Lung (tissue), 12 donors: ENCODE measurements around the gene IGF2R. TPM values are rescaled to one million over a fixed set of nuclear protein-coding genes. Genes with fewer than 3 reads are reported as not detected.

Source experiments
- ATAC-seq: fragments of 200-7000 bp; cut with Tn5 transposase; one replicate; pipeline ENCODE4 v1.9.1; 2020; ENCODE audit warnings: moderate number of reproducible peaks; ENCODE audit not compliant: insufficient read depth, low FRiP score
- DNase-seq, 3 donors: peaks; one replicate each; pipeline ENCODE4 v3.0.0-alpha.2; 2013 to 2017
- H3K27ac ChIP-seq, 2 donors: one replicate each; pipeline ENCODE4 v1.5.1; 2013; ENCODE audit warnings: mild to moderate bottlenecking in 2 of 2, moderate library complexity in 2 of 2, control low read depth in 1 of 2, inconsistent platforms in 1 of 2, low read depth in 1 of 2, low read length in 1 of 2
- H3K27me3 ChIP-seq, 3 donors: one replicate each; pipeline ENCODE4 v1.5.1; 2013; ENCODE audit warnings: low read length in 2 of 3; ENCODE audit not compliant: control insufficient read depth in 3 of 3, insufficient read depth in 3 of 3
- H3K36me3 ChIP-seq, 4 donors: one replicate each; pipeline ENCODE4 v1.5.1; 2013; ENCODE audit warnings: low read length in 4 of 4, mild to moderate bottlenecking in 1 of 4, moderate library complexity in 1 of 4; ENCODE audit not compliant: control insufficient read depth in 4 of 4, insufficient read depth in 4 of 4
- H3K4me1 ChIP-seq, 5 donors: one replicate each; pipeline ENCODE4 v1.5.1; 2013; ENCODE audit warnings: low read length in 5 of 5, mild to moderate bottlenecking in 2 of 5, moderate library complexity in 1 of 5; ENCODE audit not compliant: control insufficient read depth in 5 of 5, insufficient read depth in 5 of 5
- H3K4me3 ChIP-seq: one replicate; pipeline ENCODE4 v1.5.1; 2013; ENCODE audit warnings: mild to moderate bottlenecking, control low read depth, moderate library complexity
- H3K9ac ChIP-seq, 2 donors: one replicate each; pipeline ENCODE4 v1.5.1; 2013; ENCODE audit warnings: low read length in 2 of 2, control low read depth in 1 of 2; ENCODE audit not compliant: insufficient read depth in 1 of 2
- H3K9me3 ChIP-seq, 4 donors: one replicate each; pipeline ENCODE4 v1.5.1; 2013; ENCODE audit warnings: low read length in 3 of 4, mild to moderate bottlenecking in 1 of 4, moderate library complexity in 1 of 4; ENCODE audit not compliant: control insufficient read depth in 4 of 4, insufficient read depth in 3 of 4
- WGBS, 2 donors: extraction: QIAGEN DNeasy Blood & Tissue Kit; methylation state at CpG; one replicate each; pipeline ENCODE4 v1.1.7; 2013; 5-methylcytosine and 5-hydroxymethylcytosine counted together
- polyA plus RNA-seq, 2 donors: library from polyadenylated mRNA; stranded (reverse); fragments of 200-250 nt; gene quantifications; one replicate each; pipeline ENCODE4 v1.2.1, GENCODE V29; 2013
- total RNA-seq, 2 donors: library from RNA; depleted of rRNA in 1 of 2; stranded (reverse); fragments of >200 nt in 1 of 2; gene quantifications; one replicate each; pipeline ENCODE4 v1.2.1, GENCODE V29; 2014 to 2021
- TF ChIP-seq, protein P1 (sequence below): IDR thresholded peaks from 2 replicates; pipeline ENCODE4 v1.5.1; 2012; ENCODE audit warnings: mild to moderate bottlenecking; ENCODE audit errors: control extremely low read depth, extremely low read depth
- donor health status: control.
- donor health status: control.
- donor health status: Bipolar disorder and iron deficiency.
- donor health status: healthy.
- donor health status: DM: yes; HTN: yes; CAD: no.

The IGF2R gene
- total and polyA plus RNA-seq, 4 donors, result 30.0 to 125 (median 92.6) TPM

DNA sequence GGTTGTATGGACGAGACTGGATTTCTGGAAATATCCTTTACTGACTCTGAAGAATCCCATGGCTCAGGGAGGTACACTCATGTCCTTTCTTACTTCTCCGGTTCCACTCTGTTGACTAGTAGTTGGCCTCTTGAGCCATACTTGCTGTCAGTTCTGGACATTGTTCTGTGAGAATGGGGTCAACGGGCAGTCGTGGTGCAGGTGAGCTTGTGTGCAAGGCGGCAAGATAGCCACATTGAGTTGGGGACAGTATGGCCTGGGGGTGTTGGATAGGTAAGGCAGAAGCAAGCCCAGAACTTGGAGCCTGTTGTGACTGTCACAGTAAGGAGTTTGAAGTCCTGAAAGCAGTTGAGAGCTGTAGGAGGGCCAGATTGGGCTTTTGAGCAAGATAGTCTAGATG, 139.2 kb downstream of the IGF2R start:
- 99% methylated on average over 5 of the region's 5 CpGs for WGBS, 2 donors
- no peaks in the 10 kb centered on the region for H3K4me1 ChIP-seq

DNA sequence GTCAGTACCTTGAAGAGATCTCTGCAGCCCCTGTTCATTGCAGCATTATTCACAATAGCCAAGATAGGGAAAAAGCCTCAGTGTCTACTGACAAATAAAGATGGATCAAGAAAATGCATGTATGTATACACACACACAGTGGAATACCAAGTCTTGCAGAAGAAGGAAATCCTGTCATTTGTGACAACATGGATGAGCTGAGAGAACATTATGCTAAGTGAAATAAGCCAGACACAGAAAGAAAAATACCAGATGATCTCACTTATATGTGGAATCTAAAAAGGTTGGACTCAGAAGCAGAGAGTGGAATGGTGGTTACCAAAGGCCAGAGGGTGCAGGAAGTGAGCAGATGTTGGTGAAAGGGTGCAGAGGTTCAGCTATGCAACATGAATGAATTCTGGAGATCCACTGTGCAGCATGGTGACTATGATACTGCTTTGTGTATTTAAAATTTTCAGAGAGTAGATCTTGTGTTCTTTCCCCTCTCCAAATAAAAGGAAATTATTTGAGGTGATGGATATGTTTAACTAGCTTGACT, 141.8 kb downstream of the IGF2R start:
- peaks cover under 1 to 15% (median 5%) of the 10 kb centered on the region in 4 donors for H3K36me3 ChIP-seq
- TF ChIP-seq, protein P1, sequence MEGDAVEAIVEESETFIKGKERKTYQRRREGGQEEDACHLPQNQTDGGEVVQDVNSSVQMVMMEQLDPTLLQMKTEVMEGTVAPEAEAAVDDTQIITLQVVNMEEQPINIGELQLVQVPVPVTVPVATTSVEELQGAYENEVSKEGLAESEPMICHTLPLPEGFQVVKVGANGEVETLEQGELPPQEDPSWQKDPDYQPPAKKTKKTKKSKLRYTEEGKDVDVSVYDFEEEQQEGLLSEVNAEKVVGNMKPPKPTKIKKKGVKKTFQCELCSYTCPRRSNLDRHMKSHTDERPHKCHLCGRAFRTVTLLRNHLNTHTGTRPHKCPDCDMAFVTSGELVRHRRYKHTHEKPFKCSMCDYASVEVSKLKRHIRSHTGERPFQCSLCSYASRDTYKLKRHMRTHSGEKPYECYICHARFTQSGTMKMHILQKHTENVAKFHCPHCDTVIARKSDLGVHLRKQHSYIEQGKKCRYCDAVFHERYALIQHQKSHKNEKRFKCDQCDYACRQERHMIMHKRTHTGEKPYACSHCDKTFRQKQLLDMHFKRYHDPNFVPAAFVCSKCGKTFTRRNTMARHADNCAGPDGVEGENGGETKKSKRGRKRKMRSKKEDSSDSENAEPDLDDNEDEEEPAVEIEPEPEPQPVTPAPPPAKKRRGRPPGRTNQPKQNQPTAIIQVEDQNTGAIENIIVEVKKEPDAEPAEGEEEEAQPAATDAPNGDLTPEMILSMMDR, result no peak
- H3K4me3 ChIP-seq, result no peak overlapping the region

More for the DNA sequence above, 139.2 kb downstream of the IGF2R start:
- ATAC-seq (no peak), DNase-seq (no peak)
- no peak overlapping the region for H3K9ac ChIP-seq
- H3K36me3 ChIP-seq, result peaks cover 6 to 36% (median 12%) of the 10 kb centered on the region in 4 donors
- no peak overlapping the region for H3K27ac ChIP-seq
- no peak overlapping the region for H3K4me3 ChIP-seq
- no peaks in the 10 kb centered on the region for H3K9me3 ChIP-seq
- H3K27me3 ChIP-seq, result no peaks in the 10 kb centered on the region
- TF ChIP-seq, protein P1, result no peak

DNA sequence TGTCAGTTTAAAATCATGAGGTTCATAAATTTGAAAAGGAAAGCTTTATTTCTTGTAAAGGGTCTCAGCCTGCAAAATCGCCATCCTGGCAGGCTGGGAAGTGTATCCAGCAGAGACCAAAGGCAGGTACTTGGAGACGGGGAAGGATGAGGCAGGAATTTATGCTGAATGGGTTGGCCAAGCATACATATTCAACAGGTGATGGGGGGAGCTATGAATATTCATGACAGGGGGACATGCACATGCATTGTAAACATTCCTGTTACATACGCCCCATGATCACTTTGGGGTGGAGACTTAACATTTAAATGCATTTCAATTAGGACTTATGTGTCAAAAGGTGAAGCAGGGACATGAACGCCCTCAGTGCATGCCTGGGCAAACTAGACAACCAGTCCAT, 142.9 kb downstream of the IGF2R start:
- Histone ChIP-seq H3K27ac (no peak overlapping the region), H3K36me3 (peaks cover 0 to 12% (median 4%) of the 10 kb centered on the region in 4 donors), H3K9me3 (peaks cover 0 to 3% (median 0%) of the 10 kb centered on the region in 4 donors), H3K9ac (no peak overlapping the region), H3K27me3 (no peaks in the 10 kb centered on the region), H3K4me1 (no peaks in the 10 kb centered on the region), H3K4me3 (no peak overlapping the region)
- DNase-seq, result no peak
- no peak for ATAC-seq
- TF ChIP-seq, protein P1, result no peak
- WGBS, 2 donors, result 89 to 90% methylated on average over 4 of the region's 4 CpGs

More for the DNA sequence above, 141.8 kb downstream of the IGF2R start:
- DNase-seq (no peak), ATAC-seq (no peak)
- Histone ChIP-seq H3K9me3 (no peaks in the 10 kb centered on the region), H3K27ac (no peak overlapping the region), H3K4me1 (no peaks in the 10 kb centered on the region), H3K27me3 (no peaks in the 10 kb centered on the region), H3K9ac (no peak overlapping the region)
